OCI-LY3 (cell line): ENCODE results near the gene PLPP2.

Experiments
- CTCF ChIP-seq: fragments of 200-600, 300-600 bp; sonication (generic); IDR thresholded peaks from 2 replicates; pipeline ENCODE4 v1.5.1; 2014; ENCODE audit warnings: antibody characterized with exemption, low read length, low read depth
- EZH2phosphoT487 ChIP-seq: fragments of 200-600 bp; shearing (Covaris generic); IDR thresholded peaks from 2 replicates; pipeline ENCODE4 v1.6.1; 2018; ENCODE audit warnings: antibody characterized with exemption, mixed run types, low read depth

- TF ChIP-seq CTCF (no peak), EZH2phosphoT487 (no peak)
These were observed 714 bp downstream of the PLPP2 start for GRCh38 chr19:290372-291005.
